ENCODE measurements around the gene HOXA10. TPM values are rescaled to one million over a fixed set of nuclear protein-coding genes. Genes with fewer than 3 reads are reported as not detected.

Gene HOXA10
- total RNA-seq, 3 donors from 2014 or later: 2.3 to 21.1 (median 5.2) TPM

DNA sequence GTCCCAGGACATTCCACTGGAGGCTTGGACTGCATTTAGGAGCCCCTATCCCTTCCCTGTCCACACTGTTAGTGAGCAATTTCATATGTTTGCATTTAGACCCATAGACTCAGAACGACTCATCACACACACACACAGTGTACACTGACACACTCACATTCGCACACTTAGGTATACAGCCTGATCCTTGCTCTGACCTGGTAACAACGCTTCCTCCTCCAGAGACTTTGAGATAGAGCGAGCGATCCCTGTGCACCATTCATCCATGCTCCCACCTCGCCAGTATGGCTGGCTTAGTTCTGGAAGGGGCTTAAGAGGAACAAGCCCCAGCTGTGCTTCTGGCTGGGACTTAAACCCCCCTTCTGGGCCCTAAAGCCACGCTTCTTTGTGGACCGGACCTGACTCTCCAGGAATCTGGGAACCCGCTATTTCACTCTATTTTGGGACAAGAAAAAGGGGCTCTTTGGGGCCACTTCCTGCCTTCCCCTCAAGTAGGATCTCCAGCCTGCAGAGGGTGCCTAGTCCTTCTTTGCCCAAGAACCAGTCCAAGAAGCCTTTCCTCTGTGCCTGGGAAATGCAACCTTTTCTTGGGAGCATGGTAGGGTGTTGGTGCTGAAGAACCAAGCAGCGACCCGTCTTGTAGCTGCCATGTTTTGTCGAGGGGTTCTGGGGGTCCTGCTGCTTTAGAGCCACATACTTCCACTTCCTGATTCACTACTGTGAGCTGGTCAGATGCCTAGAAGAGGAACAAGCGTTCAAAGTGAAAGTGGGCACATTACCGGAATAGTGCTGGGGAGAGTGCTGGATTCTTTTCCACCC is 26.9 kb upstream of the HOXA10 start:
- TF ChIP-seq POLR2A (IDR thresholded peaks at IDR 0.05): no peak
- TF ChIP-seq POLR2AphosphoS5 (IDR thresholded peaks at IDR 0.05): no peak
- TF ChIP-seq, protein P1, sequence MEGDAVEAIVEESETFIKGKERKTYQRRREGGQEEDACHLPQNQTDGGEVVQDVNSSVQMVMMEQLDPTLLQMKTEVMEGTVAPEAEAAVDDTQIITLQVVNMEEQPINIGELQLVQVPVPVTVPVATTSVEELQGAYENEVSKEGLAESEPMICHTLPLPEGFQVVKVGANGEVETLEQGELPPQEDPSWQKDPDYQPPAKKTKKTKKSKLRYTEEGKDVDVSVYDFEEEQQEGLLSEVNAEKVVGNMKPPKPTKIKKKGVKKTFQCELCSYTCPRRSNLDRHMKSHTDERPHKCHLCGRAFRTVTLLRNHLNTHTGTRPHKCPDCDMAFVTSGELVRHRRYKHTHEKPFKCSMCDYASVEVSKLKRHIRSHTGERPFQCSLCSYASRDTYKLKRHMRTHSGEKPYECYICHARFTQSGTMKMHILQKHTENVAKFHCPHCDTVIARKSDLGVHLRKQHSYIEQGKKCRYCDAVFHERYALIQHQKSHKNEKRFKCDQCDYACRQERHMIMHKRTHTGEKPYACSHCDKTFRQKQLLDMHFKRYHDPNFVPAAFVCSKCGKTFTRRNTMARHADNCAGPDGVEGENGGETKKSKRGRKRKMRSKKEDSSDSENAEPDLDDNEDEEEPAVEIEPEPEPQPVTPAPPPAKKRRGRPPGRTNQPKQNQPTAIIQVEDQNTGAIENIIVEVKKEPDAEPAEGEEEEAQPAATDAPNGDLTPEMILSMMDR (IDR thresholded peaks at IDR 0.05): no peak
- DNase-seq (ENCODE audit: low spot score in 2 of 2): no peak
- peaks cover 24 to 97% of the 10 kb centered on the region in 2 donors for H3K27me3 ChIP-seq
- no peaks in the 10 kb centered on the region for H3K9me3 ChIP-seq
- no peaks in the 10 kb centered on the region for H3K36me3 ChIP-seq
- peaks cover 9 to 11% of the 10 kb centered on the region in 2 donors for H3K4me1 ChIP-seq
- peak overlapping the region; percentile 43 to 69 (median 45) for H3K4me3 ChIP-seq
- intact Hi-C loops (cut with DNase I; ENCODE audit: low total_unique reads): no loop called here
- no peak overlapping the region for H3K27ac ChIP-seq

GRCh38 chr7:27199849-27200760 is 26.0 kb upstream of the HOXA10 start, which contains the start of gene HOXA13:
Gene HOXA13 (minus strand): TSS chr7:27200091. CDS start chr7:27200077, 14 bp downstream.
- TF ChIP-seq, protein P1 (IDR thresholded peaks at IDR 0.05): no peak
- TF ChIP-seq POLR2A (IDR thresholded peaks at IDR 0.05) (no peak), POLR2AphosphoS5 (IDR thresholded peaks at IDR 0.05) (no peak)
- no peaks in the 10 kb centered on the region for H3K36me3 ChIP-seq
- intact Hi-C loops (cut with DNase I; ENCODE audit: low total_unique reads): no loop called here
- H3K4me1 ChIP-seq: peaks cover 6 to 11% of the 10 kb centered on the region in 2 donors
- peak within 1 kb of the TSS; percentile 43 to 69 (median 45) for H3K4me3 ChIP-seq
- no peaks in the 10 kb centered on the region for H3K9me3 ChIP-seq
- H3K27ac ChIP-seq: no peak within 1 kb of the TSS
- peaks cover 24 to 97% of the 10 kb centered on the region in 2 donors for H3K27me3 ChIP-seq
- DNase-seq (ENCODE audit: low spot score in 2 of 2): no peak

DNA sequence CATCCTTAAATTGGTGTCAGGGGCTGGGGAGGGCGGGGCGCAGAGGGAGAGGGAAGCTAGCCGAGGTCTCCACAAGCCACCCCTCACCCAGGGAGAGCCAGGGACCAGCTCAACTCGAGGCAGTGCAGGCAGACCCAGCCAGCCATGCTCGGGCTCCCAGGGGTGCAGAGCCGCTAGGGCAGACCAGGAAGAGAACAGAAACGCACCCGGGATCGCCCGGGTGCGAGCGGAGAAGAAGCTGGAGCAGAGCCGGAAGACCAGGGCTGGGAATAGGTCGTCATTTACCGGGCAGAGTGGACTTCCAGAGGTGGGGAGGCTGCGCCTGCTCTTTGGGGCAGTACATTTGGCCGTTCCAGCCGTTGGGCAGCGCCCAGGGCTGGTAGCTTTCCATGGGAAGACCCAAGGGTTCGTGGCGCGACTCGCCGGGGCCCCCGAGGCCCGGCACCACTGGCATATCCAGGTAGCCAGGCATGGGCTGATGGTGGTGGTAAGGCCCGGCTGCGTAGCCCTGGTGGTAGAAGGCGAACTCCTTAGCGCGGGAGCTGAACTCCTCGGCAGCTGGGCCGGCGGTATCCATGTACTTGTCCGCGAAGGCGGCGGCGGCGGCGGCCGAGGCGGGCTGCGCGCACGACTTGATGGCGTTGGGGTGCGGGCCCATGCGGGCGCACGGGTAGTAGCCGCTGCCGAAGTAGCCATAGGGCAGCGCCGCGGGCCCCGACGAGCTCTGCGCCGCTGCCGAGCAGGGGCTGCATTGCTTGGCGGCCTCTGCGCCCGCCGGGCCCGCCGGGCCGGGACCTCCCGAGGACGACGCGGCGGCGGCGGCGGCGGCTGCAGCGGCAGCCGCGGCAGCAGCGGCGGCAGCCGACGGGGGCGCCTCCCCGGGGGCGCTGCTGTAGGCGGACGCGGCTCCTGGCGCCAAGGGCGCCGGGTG is 25.0 kb upstream of the HOXA10 start:
- TF ChIP-seq, protein P1 (IDR thresholded peaks at IDR 0.05): no peak
- TF ChIP-seq POLR2AphosphoS5 (IDR thresholded peaks at IDR 0.05): no peak
- no peak for TF ChIP-seq POLR2A (IDR thresholded peaks at IDR 0.05)
- Histone ChIP-seq H3K27ac (no peak overlapping the region), H3K4me1 (peaks cover 5 to 11% of the 10 kb centered on the region in 2 donors), H3K4me3 (peak overlapping the region; percentile 43 to 69 (median 45)), H3K36me3 (no peaks in the 10 kb centered on the region), H3K27me3 (peaks cover 24 to 97% of the 10 kb centered on the region in 2 donors), H3K9me3 (no peaks in the 10 kb centered on the region)
- intact Hi-C loops (cut with DNase I; ENCODE audit: low total_unique reads): no loop called here
- no peak for DNase-seq (ENCODE audit: low spot score in 2 of 2)

DNA sequence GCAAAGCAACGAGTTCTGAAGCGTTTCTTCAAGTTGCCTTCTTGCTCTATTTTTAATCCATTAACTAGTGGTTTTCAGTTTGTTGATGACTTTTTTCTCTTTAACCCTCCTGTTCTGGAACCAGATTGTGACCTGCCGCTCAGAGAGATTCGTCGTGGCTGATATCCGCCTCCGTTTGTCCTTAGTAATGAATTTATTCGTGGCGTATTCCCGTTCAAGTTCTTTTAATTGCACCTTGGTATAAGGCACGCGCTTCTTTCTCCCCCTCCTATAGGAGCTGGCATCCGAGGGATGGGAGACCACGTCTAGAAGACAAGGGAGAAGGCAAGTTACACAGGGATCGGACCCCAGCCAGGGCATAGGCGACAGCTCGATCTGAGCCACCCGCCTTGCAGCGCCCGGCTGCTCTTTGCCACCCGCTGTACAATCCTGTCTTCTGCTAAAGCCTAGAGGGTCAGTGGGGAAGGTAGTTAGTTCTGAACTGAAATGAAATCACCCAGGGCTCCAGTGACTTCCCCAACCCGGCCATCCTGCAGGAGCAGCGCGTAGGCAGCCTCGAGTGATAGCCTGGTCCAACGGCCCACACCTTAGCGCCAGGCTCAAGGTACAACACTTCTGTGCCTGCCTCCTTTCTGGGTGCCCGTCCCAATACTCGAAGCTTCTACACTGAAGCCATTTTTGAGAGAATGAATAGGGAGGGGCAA is 24.2 kb upstream of the HOXA10 start:
- intact Hi-C loops (cut with DNase I; ENCODE audit: low total_unique reads): no loop called here

More for the DNA sequence above, 24.2 kb upstream of the HOXA10 start:
- H3K36me3 ChIP-seq: no peaks in the 10 kb centered on the region
- TF ChIP-seq, protein P1 (IDR thresholded peaks at IDR 0.05): no peak
- TF ChIP-seq POLR2AphosphoS5 (IDR thresholded peaks at IDR 0.05): no peak
- no peak for TF ChIP-seq POLR2A (IDR thresholded peaks at IDR 0.05)
- peaks cover 5 to 12% of the 10 kb centered on the region in 2 donors for H3K4me1 ChIP-seq
- no peaks in the 10 kb centered on the region for H3K9me3 ChIP-seq
- H3K27me3 ChIP-seq: peaks cover 25 to 97% of the 10 kb centered on the region in 2 donors
- H3K4me3 ChIP-seq: peak overlapping the region in 2 of 3 donors; percentile 45 to 69
- no peak for DNase-seq (ENCODE audit: low spot score in 2 of 2)
- no peak overlapping the region for H3K27ac ChIP-seq

All from breast epithelium (tissue), 4 donors.